Measurements from ENCODE around the gene CBFB. TPM values are rescaled to one million over a fixed set of nuclear protein-coding genes. Genes with fewer than 3 reads are reported as not detected.

The CBFB gene
- total and polyA plus RNA-seq, 2 of the 13 experiments (the other 11 are each of a cell fraction or from before 2014, with no cell fraction given), result 22.1 to 70.8 TPM

DNA sequence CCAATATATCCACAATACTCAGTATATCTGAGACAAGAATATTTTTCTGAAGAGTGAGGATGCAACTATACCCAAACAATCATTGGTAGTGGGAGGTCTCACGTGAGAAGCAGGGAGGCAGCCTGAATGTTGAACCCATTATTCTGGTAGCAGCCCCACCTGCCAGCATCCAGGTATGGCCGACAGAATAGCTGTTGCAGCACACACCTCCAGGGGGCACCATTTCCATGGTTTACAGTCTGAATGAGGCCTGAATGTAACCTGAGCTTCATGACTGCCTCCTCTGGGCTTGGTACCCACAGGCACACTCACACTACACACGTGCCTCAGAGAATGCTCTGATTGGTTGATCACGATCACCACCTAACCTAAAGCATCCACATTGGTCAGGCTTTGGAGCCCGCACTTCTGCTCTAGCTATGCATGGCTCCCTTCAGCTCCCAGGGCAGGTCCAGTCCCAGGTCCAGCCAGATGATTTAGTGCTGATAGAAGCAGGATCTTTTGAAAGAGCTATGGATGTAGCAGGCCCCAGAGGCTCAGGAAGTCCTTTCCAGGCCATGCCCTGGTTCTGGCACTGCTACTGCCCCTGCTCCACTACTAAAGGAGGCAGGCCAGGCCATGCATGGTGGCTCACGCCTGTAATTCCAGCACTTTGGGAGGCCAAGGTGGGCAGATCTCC is 11.0 kb upstream of the CBFB start (continued):
- TF ChIP-seq, protein P1, sequence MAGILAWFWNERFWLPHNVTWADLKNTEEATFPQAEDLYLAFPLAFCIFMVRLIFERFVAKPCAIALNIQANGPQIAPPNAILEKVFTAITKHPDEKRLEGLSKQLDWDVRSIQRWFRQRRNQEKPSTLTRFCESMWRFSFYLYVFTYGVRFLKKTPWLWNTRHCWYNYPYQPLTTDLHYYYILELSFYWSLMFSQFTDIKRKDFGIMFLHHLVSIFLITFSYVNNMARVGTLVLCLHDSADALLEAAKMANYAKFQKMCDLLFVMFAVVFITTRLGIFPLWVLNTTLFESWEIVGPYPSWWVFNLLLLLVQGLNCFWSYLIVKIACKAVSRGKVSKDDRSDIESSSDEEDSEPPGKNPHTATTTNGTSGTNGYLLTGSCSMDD (CRISPR knock-in tag; IDR thresholded peaks at IDR 0.05), result no peak
- TF ChIP-seq ARID2 (CRISPR knock-in tag; IDR thresholded peaks at IDR 0.05; ENCODE audit: borderline replicate concordance), result no peak
- TF ChIP-seq NFYC (CRISPR knock-in tag; IDR thresholded peaks at IDR 0.05), result peak; percentile 92
- no peak for TF ChIP-seq MTA1 (CRISPR knock-in tag; IDR thresholded peaks at IDR 0.05; ENCODE audit: borderline replicate concordance)
- peak; percentile 93 for TF ChIP-seq TEAD3 (CRISPR knock-in tag; optimal IDR thresholded peaks at IDR 0.05; ENCODE audit: borderline replicate concordance)
- TF ChIP-seq BHLHE40 (IDR thresholded peaks at IDR 0.05; ENCODE audit: low read length), result peak; percentile 98
- TF ChIP-seq ZNF749 (CRISPR knock-in tag; IDR thresholded peaks at IDR 0.05; ENCODE audit: borderline replicate concordance), result 0 out of 2 replicates have a peak, but pooled peaks have one; percentile 42
- peak; percentile 81 for TF ChIP-seq SALL1 (CRISPR knock-in tag; IDR thresholded peaks at IDR 0.05)
- TF ChIP-seq, protein P2, sequence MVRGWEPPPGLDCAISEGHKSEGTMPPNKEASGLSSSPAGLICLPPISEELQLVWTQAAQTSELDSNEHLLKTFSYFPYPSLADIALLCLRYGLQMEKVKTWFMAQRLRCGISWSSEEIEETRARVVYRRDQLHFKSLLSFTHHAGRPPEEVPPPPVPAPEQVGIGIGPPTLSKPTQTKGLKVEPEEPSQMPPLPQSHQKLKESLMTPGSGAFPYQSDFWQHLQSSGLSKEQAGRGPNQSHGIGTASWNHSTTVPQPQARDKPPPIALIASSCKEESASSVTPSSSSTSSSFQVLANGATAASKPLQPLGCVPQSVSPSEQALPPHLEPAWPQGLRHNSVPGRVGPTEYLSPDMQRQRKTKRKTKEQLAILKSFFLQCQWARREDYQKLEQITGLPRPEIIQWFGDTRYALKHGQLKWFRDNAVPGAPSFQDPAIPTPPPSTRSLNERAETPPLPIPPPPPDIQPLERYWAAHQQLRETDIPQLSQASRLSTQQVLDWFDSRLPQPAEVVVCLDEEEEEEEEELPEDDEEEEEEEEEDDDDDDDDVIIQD (CRISPR knock-in tag; IDR thresholded peaks at IDR 0.05; ENCODE audit: low read depth), result peak; percentile 70
- TF ChIP-seq HCFC1 (IDR thresholded peaks at IDR 0.05; ENCODE audit: low read depth, low read length), result no peak
- TF ChIP-seq ZSCAN29 (CRISPR knock-in tag; conservative IDR thresholded peaks at IDR 0.05), result no peak
- TF ChIP-seq TRIM24 (CRISPR knock-in tag; IDR thresholded peaks at IDR 0.05), result no peak
- TF ChIP-seq FLYWCH1 (CRISPR knock-in tag; IDR thresholded peaks at IDR 0.05), result no peak
- TF ChIP-seq, protein P3, sequence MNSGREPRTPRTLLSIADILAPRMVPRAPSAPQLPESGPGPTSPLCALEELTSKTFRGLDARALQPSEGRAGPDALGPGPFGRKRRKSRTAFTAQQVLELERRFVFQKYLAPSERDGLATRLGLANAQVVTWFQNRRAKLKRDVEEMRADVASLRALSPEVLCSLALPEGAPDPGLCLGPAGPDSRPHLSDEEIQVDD (CRISPR knock-in tag; IDR thresholded peaks at IDR 0.05; ENCODE audit: borderline replicate concordance), result no peak
- peak; percentile 69 for TF ChIP-seq ZMYM3 (CRISPR knock-in tag; IDR thresholded peaks at IDR 0.05)
- no peak; the same call in 1 of the 2 replicates for TF ChIP-seq ZNF337 (CRISPR knock-in tag; IDR thresholded peaks at IDR 0.05; ENCODE audit: borderline replicate concordance, low read depth)
- TF ChIP-seq NFE2 (CRISPR knock-in tag; IDR thresholded peaks at IDR 0.05), result no peak; the same call in 1 of the 2 replicates
- TF ChIP-seq RXRA (CRISPR knock-in tag; IDR thresholded peaks at IDR 0.05), result peak; percentile 41; the same call in 1 of the 2 replicates
- TF ChIP-seq SOX6 (IDR thresholded peaks at IDR 0.05), result no peak
- peak; percentile 70 for TF ChIP-seq SOX6 (CRISPR knock-in tag; IDR thresholded peaks at IDR 0.05)
- peak; percentile 75; the same call in 1 of the 2 replicates for TF ChIP-seq SP4 (CRISPR knock-in tag; IDR thresholded peaks at IDR 0.05)
- no peak for TF ChIP-seq PHB2 (IDR thresholded peaks at IDR 0.05; ENCODE audit: partially characterized antibody)
- no peak for TF ChIP-seq PCBP2 (optimal IDR thresholded peaks at IDR 0.05; ENCODE audit: low read depth, low read length, poor library complexity, severe bottlenecking)
- TF ChIP-seq, protein P4, sequence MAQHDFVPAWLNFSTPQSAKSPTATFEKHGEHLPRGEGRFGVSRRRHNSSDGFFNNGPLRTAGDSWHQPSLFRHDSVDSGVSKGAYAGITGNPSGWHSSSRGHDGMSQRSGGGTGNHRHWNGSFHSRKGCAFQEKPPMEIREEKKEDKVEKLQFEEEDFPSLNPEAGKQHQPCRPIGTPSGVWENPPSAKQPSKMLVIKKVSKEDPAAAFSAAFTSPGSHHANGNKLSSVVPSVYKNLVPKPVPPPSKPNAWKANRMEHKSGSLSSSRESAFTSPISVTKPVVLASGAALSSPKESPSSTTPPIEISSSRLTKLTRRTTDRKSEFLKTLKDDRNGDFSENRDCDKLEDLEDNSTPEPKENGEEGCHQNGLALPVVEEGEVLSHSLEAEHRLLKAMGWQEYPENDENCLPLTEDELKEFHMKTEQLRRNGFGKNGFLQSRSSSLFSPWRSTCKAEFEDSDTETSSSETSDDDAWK (CRISPR knock-in tag; IDR thresholded peaks at IDR 0.05), result no peak
- TF ChIP-seq HNRNPUL1 (IDR thresholded peaks at IDR 0.05; ENCODE audit: low read depth, low read length), result no peak
- no peak for TF ChIP-seq ZNF367 (CRISPR knock-in tag; IDR thresholded peaks at IDR 0.05; ENCODE audit: borderline replicate concordance)
- peak; percentile 72; the same call in 1 of the 2 replicates for TF ChIP-seq SOX5 (CRISPR knock-in tag; IDR thresholded peaks at IDR 0.05; ENCODE audit: borderline replicate concordance)
- TF ChIP-seq ZNF768 (CRISPR knock-in tag; IDR thresholded peaks at IDR 0.05), result no peak; the same call in 1 of the 2 replicates
